ENCODE results near the gene RING1. TPM values are rescaled to one million over a fixed set of nuclear protein-coding genes. Genes with fewer than 3 reads are reported as not detected.

The RING1 gene
- total RNA-seq, 1 experiment from 2014 or later = 45.9 TPM

DNA sequence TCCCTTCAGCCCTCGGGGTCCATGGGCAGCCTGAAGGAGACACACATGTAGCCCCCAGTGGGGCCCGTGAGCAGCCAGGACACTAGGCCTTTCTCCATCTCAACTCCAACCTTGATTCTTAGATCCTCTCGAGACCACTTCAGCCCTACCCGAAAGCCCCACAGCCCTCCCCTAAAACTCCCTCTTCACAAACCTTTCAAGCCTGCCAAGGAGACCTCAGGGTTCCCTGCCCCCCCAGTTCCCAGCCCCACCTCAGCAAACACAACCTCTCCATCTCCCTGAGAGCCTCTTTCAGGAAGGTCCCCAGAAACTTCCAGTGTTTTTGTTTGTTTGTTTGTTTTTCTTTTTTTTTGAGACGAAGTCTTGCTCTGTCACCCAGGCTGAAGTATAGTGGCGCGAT, 27.2 kb upstream of the RING1 start:
- Histone ChIP-seq H3K36me3 (ENCODE audit: control insufficient read depth in 1 of 2, insufficient read depth in 2 of 2, low read length in 2 of 2) (no peaks in the 10 kb centered on the region), H2AFZ (ENCODE audit: low read depth, low read length, poor library complexity, severe bottlenecking) (no peak overlapping the region), H3K79me2 (ENCODE audit: insufficient read depth, low read length) (no peaks in the 10 kb centered on the region), H3K27ac (ENCODE audit: low read depth, low read length) (no peak overlapping the region), H3K9me3 (ENCODE audit: control insufficient read depth in 1 of 2, insufficient read depth in 1 of 2, low read depth in 1 of 2, low read length in 2 of 2) (no peaks in the 10 kb centered on the region), H3K9me2 (ENCODE audit: insufficient read depth) (no peaks in the 10 kb centered on the region), H3K9ac (ENCODE audit: low read length) (no peak overlapping the region), H3K4me1 (ENCODE audit: control insufficient read depth in 1 of 2, insufficient read depth in 2 of 2, low read length in 2 of 2) (peaks cover 0 to 7% of the 10 kb centered on the region in 2 experiments; a peak in 2 of 4 replicates), H3K4me3 (replicated peaks in 1 of 2; ENCODE audit: low read depth in 1 of 2, low read length in 2 of 2) (no peak overlapping the region), H3K27me3 (ENCODE audit: insufficient read depth, low read length) (no peaks in the 10 kb centered on the region), H4K20me1 (ENCODE audit: insufficient read depth) (no peaks in the 10 kb centered on the region), H3K4me2 (ENCODE audit: low read length) (no peak overlapping the region)
- no peak for ATAC-seq
- CTCF ChIA-PET = no interaction called here
- no peak for DNase-seq (ENCODE audit: low read depth, low spot score)
- POLR2A ChIA-PET = no interaction called here
- no peak for TF ChIP-seq POLR2A (IDR thresholded peaks at IDR 0.05; ENCODE audit: borderline replicate concordance, extremely low read depth, insufficient read depth, insufficient read length)
- TF ChIP-seq POLR2AphosphoS5 (IDR thresholded peaks at IDR 0.05; ENCODE audit: low read depth, low read length) = no peak
- TF ChIP-seq EZH2 (IDR thresholded peaks at IDR 0.05) = no peak
- TF ChIP-seq TCF7L2 (IDR thresholded peaks at IDR 0.05; ENCODE audit: borderline replicate concordance, extremely low read depth, insufficient read depth, insufficient read length) = no peak
- TF ChIP-seq RAD21 (IDR thresholded peaks at IDR 0.05; ENCODE audit: low read depth) = no peak
- no peak for TF ChIP-seq ZFX (IDR thresholded peaks at IDR 0.05)
- TF ChIP-seq ELF1 (IDR thresholded peaks at IDR 0.05; ENCODE audit: borderline replicate concordance, low read depth) = no peak
- no peak for TF ChIP-seq SRF (IDR thresholded peaks at IDR 0.05; ENCODE audit: low read depth)
- TF ChIP-seq ZNF274 (IDR thresholded peaks at IDR 0.05; ENCODE audit: low read depth, low read length) = no peak
- TF ChIP-seq CBX3 (IDR thresholded peaks at IDR 0.05; ENCODE audit: low read depth) = no peak
- TF ChIP-seq SP1 (IDR thresholded peaks at IDR 0.05; ENCODE audit: low read depth) = no peak
- no peak for TF ChIP-seq MAX (IDR thresholded peaks at IDR 0.05)
- intact Hi-C loops (cut with micrococcal nuclease) = no loop called here
- RAD21 ChIA-PET (ENCODE audit: low non-redundant PET in 1 of 2, low total read pairs in 2 of 2, uncharacterized antibody in 2 of 2, unreplicated experiment in 2 of 2) = no interaction called here
- no TSS peak for BruUV-seq (replicated peaks)

- peaks cover 0 to 7% of the 10 kb centered on the region in 2 experiments; a peak in 2 of 4 replicates for H3K4me1 ChIP-seq (ENCODE audit: control insufficient read depth in 1 of 2, insufficient read depth in 2 of 2, low read length in 2 of 2)
- no peak; the same call in 1 of the 2 replicates for TF ChIP-seq ELF1 (IDR thresholded peaks at IDR 0.05; ENCODE audit: borderline replicate concordance, low read depth)
- TF ChIP-seq CBX3 (IDR thresholded peaks at IDR 0.05; ENCODE audit: low read depth) = no peak
- TF ChIP-seq, protein P1, sequence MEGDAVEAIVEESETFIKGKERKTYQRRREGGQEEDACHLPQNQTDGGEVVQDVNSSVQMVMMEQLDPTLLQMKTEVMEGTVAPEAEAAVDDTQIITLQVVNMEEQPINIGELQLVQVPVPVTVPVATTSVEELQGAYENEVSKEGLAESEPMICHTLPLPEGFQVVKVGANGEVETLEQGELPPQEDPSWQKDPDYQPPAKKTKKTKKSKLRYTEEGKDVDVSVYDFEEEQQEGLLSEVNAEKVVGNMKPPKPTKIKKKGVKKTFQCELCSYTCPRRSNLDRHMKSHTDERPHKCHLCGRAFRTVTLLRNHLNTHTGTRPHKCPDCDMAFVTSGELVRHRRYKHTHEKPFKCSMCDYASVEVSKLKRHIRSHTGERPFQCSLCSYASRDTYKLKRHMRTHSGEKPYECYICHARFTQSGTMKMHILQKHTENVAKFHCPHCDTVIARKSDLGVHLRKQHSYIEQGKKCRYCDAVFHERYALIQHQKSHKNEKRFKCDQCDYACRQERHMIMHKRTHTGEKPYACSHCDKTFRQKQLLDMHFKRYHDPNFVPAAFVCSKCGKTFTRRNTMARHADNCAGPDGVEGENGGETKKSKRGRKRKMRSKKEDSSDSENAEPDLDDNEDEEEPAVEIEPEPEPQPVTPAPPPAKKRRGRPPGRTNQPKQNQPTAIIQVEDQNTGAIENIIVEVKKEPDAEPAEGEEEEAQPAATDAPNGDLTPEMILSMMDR (IDR thresholded peaks at IDR 0.05 in 2 of 3, conservative IDR thresholded peaks at IDR 0.05 in 1 of 3; ENCODE audit: borderline replicate concordance in 1 of 3, insufficient read depth in 1 of 3, low read depth in 2 of 3, low read length in 2 of 3) = no peak
- no peak for TF ChIP-seq YY1 (IDR thresholded peaks at IDR 0.05; ENCODE audit: extremely low read depth, insufficient replicate concordance, low read depth, low read length)
- no peak for TF ChIP-seq ZNF274 (IDR thresholded peaks at IDR 0.05; ENCODE audit: low read depth, low read length)
- no peak for TF ChIP-seq TCF7L2 (IDR thresholded peaks at IDR 0.05; ENCODE audit: borderline replicate concordance, extremely low read depth, insufficient read depth, insufficient read length)
- ATAC-seq = peak; percentile 44
- H3K9ac ChIP-seq (ENCODE audit: low read length) = no peak overlapping the region
- H3K4me2 ChIP-seq (ENCODE audit: low read length) = 0 out of 2 replicates have a peak overlapping the region, but pooled peaks have one; percentile 12
- H4K20me1 ChIP-seq (ENCODE audit: insufficient read depth) = no peaks in the 10 kb centered on the region
- no peak overlapping the region for H3K4me3 ChIP-seq (replicated peaks in 1 of 2; ENCODE audit: low read depth in 1 of 2, low read length in 2 of 2)
- RAD21 ChIA-PET (ENCODE audit: low non-redundant PET in 1 of 2, low total read pairs in 2 of 2, uncharacterized antibody in 2 of 2, unreplicated experiment in 2 of 2) = no interaction called here
- intact Hi-C loops (cut with micrococcal nuclease) = no loop called here
- H3K27me3 ChIP-seq (ENCODE audit: insufficient read depth, low read length) = no peaks in the 10 kb centered on the region
- no peak for DNase-seq (ENCODE audit: low read depth, low spot score)
- no peaks in the 10 kb centered on the region for H3K79me2 ChIP-seq (ENCODE audit: insufficient read depth, low read length)
- H2AFZ ChIP-seq (ENCODE audit: low read depth, low read length, poor library complexity, severe bottlenecking) = peak overlapping the region; percentile 92
- H3K36me3 ChIP-seq (ENCODE audit: control insufficient read depth in 1 of 2, insufficient read depth in 2 of 2, low read length in 2 of 2) = no peaks in the 10 kb centered on the region
- CTCF ChIA-PET = interaction anchor here (1.3 kb wide), 1 partner anchor 14 kb away, joined by 9 read pairs; no protein-coding TSS in a partner anchor
- no TSS peak for BruUV-seq (replicated peaks)
- POLR2A ChIA-PET = no interaction called here
- H3K9me2 ChIP-seq (ENCODE audit: insufficient read depth) = no peaks in the 10 kb centered on the region
- no peaks in the 10 kb centered on the region for H3K9me3 ChIP-seq (ENCODE audit: control insufficient read depth in 1 of 2, insufficient read depth in 1 of 2, low read depth in 1 of 2, low read length in 2 of 2)
- H3K27ac ChIP-seq (ENCODE audit: low read depth, low read length) = no peak overlapping the region; the same call in 1 of the 2 replicates
Measured at GRCh38 chr6:33183071-33183683, 25.1 kb upstream of the RING1 start.

Measured in HCT116 (cell line).